HepG2 (cell line): Measurements from ENCODE around the gene CRYBB2. TPM values are rescaled to one million over a fixed set of nuclear protein-coding genes. Genes with fewer than 3 reads are reported as not detected.

ENCODE experiments used
- ATAC-seq: fragments of 200-7000 bp; cut with Tn5 transposase; 3 replicates; pipeline ENCODE4 v1.9.1; 2020; ENCODE audit warnings: mild to moderate bottlenecking, moderate library complexity
- BruUV-seq: library from RNA; stranded (reverse); fragments of 400-500 nt; replicated peaks from 2 replicates; lab custom pipeline; 2021; lab: Mats Ljungman, UMichigan
- CTCF ChIA-PET: fragments of 300-600 bp; formaldehyde crosslinking; extraction: SDS; loops from one replicate; lab custom pipeline; 2021; ENCODE audit warnings: low total read pairs, inconsistent platforms, low intra/inter-chr PET ratio; lab: Yijun Ruan, JAX
- POLR2A ChIA-PET: fragments of 350-600 bp; sonication (Branson Sonifier 250); formaldehyde crosslinking; loops from one replicate; lab custom pipeline; 2020; ENCODE audit warnings: antibody characterized with exemption, inconsistent platforms; lab: Yijun Ruan, JAX
- DNase-seq: peaks from one replicate; pipeline ENCODE4 v3.0.0-alpha.2; 2015; ENCODE audit warnings: low spot score
- FAIRE-seq: peaks from 3 replicates; lab custom pipeline; 2011; peaks lifted over from hg19 to GRCh38; lab: Jason Lieb, UNC
- H2AFZ ChIP-seq: one replicate; pipeline ENCODE4 v1.6.1; 2011; ENCODE audit warnings: low read length, inconsistent platforms
- H3K27ac ChIP-seq: fragments of 300-600 bp; 3 replicates; pipeline ENCODE4 v1.8.0; 2011; ENCODE audit warnings: mixed run types, mild to moderate bottlenecking, mixed read lengths, low read length, inconsistent platforms; ENCODE audit not compliant: insufficient read depth; ENCODE audit errors: extremely low read length
- H3K27me3 ChIP-seq, 2 experiments: fragments of 200-600 bp in 1 of 2; 2 replicates in 1 of 2; 3 replicates in 1 of 2; pipeline versions ENCODE4 v1.6.0 to v1.8.0; 2011; ENCODE audit warnings: low read length in 2 of 2, mild to moderate bottlenecking in 2 of 2, moderate library complexity in 2 of 2, inconsistent platforms in 1 of 2; ENCODE audit not compliant: insufficient read depth in 2 of 2, control insufficient read depth in 1 of 2
- H3K36me3 ChIP-seq, 2 experiments: fragments of 200-600 bp in 1 of 2; replicated peaks in 1 of 2; 2 replicates in 1 of 2; 3 replicates in 1 of 2; pipeline versions ENCODE4 v1.5.1 to v1.8.0; 2011; ENCODE audit warnings: low read length in 2 of 2, inconsistent platforms in 1 of 2; ENCODE audit not compliant: insufficient read depth in 2 of 2, control insufficient read depth in 1 of 2
- H3K4me1 ChIP-seq: 2 replicates; pipeline ENCODE4 v1.5.1; 2012; ENCODE audit warnings: low read length, inconsistent platforms; ENCODE audit not compliant: insufficient read depth
- H3K4me2 ChIP-seq: 2 replicates; pipeline ENCODE4 v1.6.0; 2011; ENCODE audit warnings: low read depth, low read length, inconsistent platforms
- H3K4me3 ChIP-seq, 3 experiments: fragments of 200-600 bp in 1 of 3; sonication (generic), shearing (Covaris generic) in 1 of 3; replicated peaks in 1 of 3; 2 replicates each; pipeline ENCODE4 v1.5.1; 2011 to 2016; ENCODE audit warnings: low read length in 3 of 3, inconsistent platforms in 2 of 3, low read depth in 2 of 3, mild to moderate bottlenecking in 2 of 3, control low read depth in 1 of 3, mixed read lengths in 1 of 3; ENCODE audit not compliant: insufficient read depth in 1 of 3
- H3K79me2 ChIP-seq: one replicate; pipeline ENCODE4 v1.6.1; 2011; ENCODE audit warnings: low read length, inconsistent platforms; ENCODE audit not compliant: insufficient read depth
- H3K9ac ChIP-seq: 2 replicates; pipeline ENCODE4 v1.6.0; 2011; ENCODE audit warnings: mild to moderate bottlenecking, low read depth, low read length, inconsistent platforms; ENCODE audit not compliant: insufficient read depth
- H3K9me3 ChIP-seq: 2 replicates; pipeline ENCODE4 v1.5.1; 2012; ENCODE audit warnings: mild to moderate bottlenecking, low read length
- H4K20me1 ChIP-seq: 2 replicates; pipeline ENCODE4 v1.6.0; 2011; ENCODE audit warnings: inconsistent platforms, mild to moderate bottlenecking, low read length, moderate library complexity; ENCODE audit not compliant: insufficient read depth
- CCDC6 ChIP-seq: sonication (generic); formaldehyde crosslinking; IDR thresholded peaks from 2 replicates; pipeline ENCODE4 v1.8.1; 2022; ENCODE audit warnings: mild to moderate bottlenecking, missing genetic modification reagents, moderate library complexity
- ETV5 ChIP-seq: IDR thresholded peaks from 2 replicates; pipeline ENCODE4 v1.6.1; 2018; ENCODE audit warnings: missing biosample characterization, missing genetic modification reagents, inconsistent platforms, borderline replicate concordance
- GLI4 ChIP-seq: sonication (generic); formaldehyde crosslinking; IDR thresholded peaks from 2 replicates; pipeline ENCODE4 v1.5.1; 2020; ENCODE audit warnings: missing genetic modification reagents, mild to moderate bottlenecking, moderate library complexity, borderline replicate concordance
- HNRNPUL1 ChIP-seq: fragments of 200-400 bp; formaldehyde crosslinking; IDR thresholded peaks from 2 replicates; pipeline ENCODE4 v1.6.1; 2017; ENCODE audit warnings: low read depth, mild to moderate bottlenecking, low read length, moderate library complexity
- IKZF5 ChIP-seq: IDR thresholded peaks from 2 replicates; pipeline ENCODE4 v1.6.1; 2018; ENCODE audit warnings: missing genetic modification reagents, mild to moderate bottlenecking, missing compliant biosample characterization
- IRF2 ChIP-seq: IDR thresholded peaks from 2 replicates; pipeline ENCODE4 v1.6.1; 2018; ENCODE audit warnings: missing genetic modification reagents, missing compliant biosample characterization
- JARID2 ChIP-seq: sonication (generic); formaldehyde crosslinking; IDR thresholded peaks from 2 replicates; pipeline ENCODE4 v1.8.1; 2023; ENCODE audit warnings: missing genetic modification reagents, inconsistent platforms; ENCODE audit not compliant: insufficient replicate concordance
- MEIS2 ChIP-seq: sonication (generic); formaldehyde crosslinking; IDR thresholded peaks from 2 replicates; pipeline ENCODE4 v1.9.0; 2021; ENCODE audit warnings: mild to moderate bottlenecking, missing genetic modification reagents
- YEATS2 ChIP-seq: sonication (generic); formaldehyde crosslinking; IDR thresholded peaks from 2 replicates; pipeline ENCODE4 v1.4.0; 2020; ENCODE audit warnings: missing genetic modification reagents, borderline replicate concordance
- ZBTB49 ChIP-seq: sonication (generic); formaldehyde crosslinking; IDR thresholded peaks from 2 replicates; pipeline ENCODE4 v1.4.0; 2020; ENCODE audit warnings: missing genetic modification reagents, borderline replicate concordance
- ZNF275 ChIP-seq: sonication (generic); formaldehyde crosslinking; IDR thresholded peaks from 2 replicates; pipeline ENCODE4 v1.8.0; 2022; ENCODE audit warnings: missing genetic modification reagents, mild to moderate bottlenecking, inconsistent platforms, borderline replicate concordance
- ZNF337 ChIP-seq: sonication (generic); formaldehyde crosslinking; IDR thresholded peaks from 2 replicates; pipeline ENCODE4 v1.5.1; 2020; ENCODE audit warnings: missing genetic modification reagents, low read depth, mild to moderate bottlenecking, borderline replicate concordance
- ZNF432 ChIP-seq: sonication (generic); formaldehyde crosslinking; IDR thresholded peaks from 2 replicates; pipeline ENCODE4 v1.5.0; 2020; ENCODE audit warnings: missing genetic modification reagents, mild to moderate bottlenecking, borderline replicate concordance
- ZNF557 ChIP-seq: sonication (generic); formaldehyde crosslinking; IDR thresholded peaks from 2 replicates; pipeline ENCODE4 v1.4.0; 2020; ENCODE audit warnings: missing genetic modification reagents
- ZNF589 ChIP-seq: sonication (generic); formaldehyde crosslinking; conservative IDR thresholded peaks from 2 replicates; pipeline ENCODE4 v1.8.0; 2022; ENCODE audit warnings: mild to moderate bottlenecking, moderate library complexity, missing genetic modification reagents
- ZNF816 ChIP-seq: sonication (generic); formaldehyde crosslinking; IDR thresholded peaks from 2 replicates; pipeline ENCODE4 v1.8.0; 2022; ENCODE audit warnings: missing genetic modification reagents, mild to moderate bottlenecking, borderline replicate concordance
- ZUFSP ChIP-seq: sonication (generic); formaldehyde crosslinking; IDR thresholded peaks from 2 replicates; pipeline ENCODE4 v1.9.0; 2021; ENCODE audit warnings: missing genetic modification reagents, mild to moderate bottlenecking, borderline replicate concordance
- WGBS: methylation state at CpG from one replicate; pipeline ENCODE4 v1.1.6; 2017; ENCODE audit warnings: low lambda C conversion rate; 5-methylcytosine and 5-hydroxymethylcytosine counted together
- in situ Hi-C: cut with HindIII; loops from 2 replicates; pipeline ENCODE4 v1.10.0; 2017; ENCODE audit warnings: low pct_unique_long_range_greater_than_20kb; ENCODE audit not compliant: extremely low pct_ligation_motif_present
- intact Hi-C: fragments of 100-400 bp; cut with micrococcal nuclease; formaldehyde crosslinking; loops from one replicate; pipeline ENCODE4 v1.10.0; 2022; ENCODE audit not compliant: unreplicated experiment
- polyA plus RNA-seq, 8 experiments: library from polyadenylated mRNA; depleted of rRNA in 3 of 8; stranded (reverse) in 7 of 8; unstranded in 1 of 8; fragments of >200 nt; fragmentation: Illumina TruSeq in 4 of 8; extraction: Trizol in 4 of 8; gene quantifications; 2 replicates each; pipeline versions ENCODE4 v1.2.1 to v1.2.3, GENCODE V29; 2011 to 2016; ENCODE audit warnings: low read depth in 4 of 8, missing spikeins in 1 of 8, mixed read lengths in 1 of 8; ENCODE audit not compliant: insufficient read depth in 1 of 8
- total RNA-seq, 5 experiments: library from RNA; depleted of rRNA; stranded (reverse); fragments of >200 nt; fragmentation: Illumina TruSeq; extraction: Trizol; gene quantifications; 2 replicates each; pipeline ENCODE4 v1.2.3, GENCODE V29; 2016; ENCODE audit warnings: low read depth in 1 of 5

Gene CRYBB2
- total and polyA plus RNA-seq, 2 of the 13 experiments (the other 11 are each of a cell fraction or from before 2014, with no cell fraction given): 0.11 to 0.18 TPM

GRCh38 chr22:25199731-25200520 is 19.5 kb upstream of the CRYBB2 start, which contains the start of gene CRYBB3:
TSS of gene CRYBB3 (plus strand) at chr22:25199858. CDS start at chr22:25201397, 1,539 bp downstream.
- no peaks in the 10 kb centered on the region for H3K9me3 ChIP-seq
- FAIRE-seq (no peak), ATAC-seq (no peak; the same call in 2 of the 3 replicates), DNase-seq (no peak)
- no peaks in the 10 kb centered on the region for H3K4me1 ChIP-seq
- no peaks in the 10 kb centered on the region for H4K20me1 ChIP-seq
- no peak within 1 kb of the TSS for H3K4me2 ChIP-seq
- in situ Hi-C loops (loop anchor here (25.0 kb wide), 1 partner anchor 263 kb away; the partner anchor contains the start of gene LHFPL7), intact Hi-C loops (no loop called here)
- H3K36me3 ChIP-seq: peaks cover 2 to 13% of the 10 kb centered on the region in 2 experiments; a peak in 3 of 5 replicates
- ChIA-PET POLR2A (no interaction called here), CTCF (no interaction called here)
- BruUV-seq: no TSS peak
- no peaks in the 10 kb centered on the region for H3K27me3 ChIP-seq
- no peak within 1 kb of the TSS for H3K9ac ChIP-seq
- no peak within 1 kb of the TSS for H3K4me3 ChIP-seq
- WGBS: 93% methylated on average over 14 of the region's 17 CpGs
- H3K79me2 ChIP-seq: no peaks in the 10 kb centered on the region
- no peak within 1 kb of the TSS for H3K27ac ChIP-seq
- no peak within 1 kb of the TSS for H2AFZ ChIP-seq
- TF ChIP-seq GLI4 (CRISPR knock-in tag) (no peak), ZNF589 (CRISPR knock-in tag) (no peak), HNRNPUL1 (no peak), ZNF275 (no peak), IRF2 (CRISPR knock-in tag) (no peak), ZNF337 (CRISPR knock-in tag) (no peak), ZUFSP (CRISPR knock-in tag) (no peak), MEIS2 (CRISPR knock-in tag) (no peak), ZBTB49 (no peak), JARID2 (CRISPR knock-in tag) (no peak), ETV5 (no peak), IKZF5 (CRISPR knock-in tag) (no peak), YEATS2 (no peak), ZNF816 (CRISPR knock-in tag) (no peak), ZNF432 (CRISPR knock-in tag) (no peak), ZNF557 (CRISPR knock-in tag) (no peak), CCDC6 (no peak)
